Cardiac septum (tissue), 1 donor: ENCODE measurements around the gene FAM20C. TPM values are rescaled to one million over a fixed set of nuclear protein-coding genes. Genes with fewer than 3 reads are reported as not detected.
A peak's percentile ranks its signal among the peaks of the same experiment; 100 is the strongest.
"Not testable (repeated sequence)": the region's sequence is repeated elsewhere in the genome, so short reads cannot be mapped to it uniquely, and the experiment has no call there.

Experiments used
- DNase-seq: peaks from one replicate; pipeline ENCODE4 v3.0.0-alpha.2; 2020; ENCODE audit warnings: low spot score
- intact Hi-C: fragments of 100-400 bp; cut with DNase I; formaldehyde crosslinking; loops from one replicate; pipeline ENCODE4 v1.14.0; 2022
- total RNA-seq: library from RNA; stranded (reverse); fragmentation: NEBNext Ultra II Directional; extraction: Animal tissue kit (Norgen Biotek cat#: 25700); gene quantifications from one replicate; pipeline ENCODE4 v1.2.1, GENCODE V29; 2021
- donor health status: DM: no; HTN: no; CAD: no.

FAM20C gene
- total RNA-seq, 1 donor from 2014 or later = 30.2 TPM

GRCh38 chr7:293681-294439 is 101.5 kb downstream of the FAM20C start:
- intact Hi-C loops = no loop called here
- DNase-seq = no peak

GRCh38 chr7:294440-295154 is 102.2 kb downstream of the FAM20C start:
- DNase-seq = no peak
- intact Hi-C loops = no loop called here

GRCh38 chr7:295155-296154 is 103.1 kb downstream of the FAM20C start:
- intact Hi-C loops = no loop called here
- no peak for DNase-seq

- no peak for DNase-seq
- intact Hi-C loops = no loop called here
Measured at GRCh38 chr7:296373-296945, 104.1 kb downstream of the FAM20C start.

GRCh38 chr7:297141-297540 is 104.8 kb downstream of the FAM20C start:
- intact Hi-C loops, DNase-seq: not testable (repeated sequence)

GRCh38 chr7:297611-298374 is 105.4 kb downstream of the FAM20C start:
- intact Hi-C loops = no loop called here
- DNase-seq = no peak

GRCh38 chr7:298375-298702 is 106.0 kb downstream of the FAM20C start:
- intact Hi-C loops = no loop called here
- no peak for DNase-seq

GRCh38 chr7:298743-299142 is 106.4 kb downstream of the FAM20C start:
- intact Hi-C loops = no loop called here
- no peak for DNase-seq

GRCh38 chr7:299169-299568 is 106.8 kb downstream of the FAM20C start:
- DNase-seq = no peak
- intact Hi-C loops = no loop called here

- DNase-seq = no peak
- intact Hi-C loops = no loop called here
Measured at GRCh38 chr7:299628-300027, 107.3 kb downstream of the FAM20C start.

- intact Hi-C loops = no loop called here
- peak; percentile 59 for DNase-seq
Measured at GRCh38 chr7:300048-300447, 107.7 kb downstream of the FAM20C start.

- intact Hi-C loops = no loop called here
- peak; percentile 72 for DNase-seq
Measured at GRCh38 chr7:300546-301290, 108.3 kb downstream of the FAM20C start.

- intact Hi-C loops = no loop called here
- DNase-seq = peak; percentile 47
Measured at GRCh38 chr7:301291-302053, 109.1 kb downstream of the FAM20C start.

- DNase-seq = peak; percentile 59
- intact Hi-C loops = no loop called here
Measured at GRCh38 chr7:302054-302992, 110.0 kb downstream of the FAM20C start.

- intact Hi-C loops = no loop called here
- DNase-seq = peak; percentile 47
Measured at GRCh38 chr7:303425-303824, 111.1 kb downstream of the FAM20C start.

- peak; percentile 38 for DNase-seq
- intact Hi-C loops = loop anchor here (2.0 kb wide), 1 partner anchor 23 kb away; no protein-coding TSS in a partner anchor
Measured at GRCh38 chr7:303884-304573, 111.7 kb downstream of the FAM20C start.
